GM12864 (cell line): Measurements from ENCODE around the gene RUNDC3A.
"Not testable (repeated sequence)": the region's sequence is repeated elsewhere in the genome, so short reads cannot be mapped to it uniquely, and the experiment has no call there.

Experiments used
- DNase-seq: peaks from one replicate; pipeline ENCODE4 v3.0.0-alpha.2; 2011; ENCODE audit warnings: low read depth
- H3K4me3 ChIP-seq: 2 replicates; pipeline ENCODE4 v1.5.1; 2011; ENCODE audit warnings: mild to moderate bottlenecking, low read depth, low read length, control low read depth
- CTCF ChIP-seq: IDR thresholded peaks from 2 replicates; pipeline ENCODE4 v1.5.1; 2011; ENCODE audit warnings: low read depth, mild to moderate bottlenecking, moderate library complexity, low read length, control low read depth, inconsistent platforms; ENCODE audit errors: missing control alignments

The RUNDC3A gene

GRCh38 chr17:44345454-44346026 is 37.1 kb downstream of the RUNDC3A start:
- TF ChIP-seq CTCF, result peak; percentile 85
- DNase-seq, result no peak
- H3K4me3 ChIP-seq, result peak overlapping the region; percentile 64

GRCh38 chr17:44346064-44346844 is 37.9 kb downstream of the RUNDC3A start:
- DNase-seq, result no peak
- H3K4me3 ChIP-seq, result peak overlapping the region; percentile 64
- no peak for TF ChIP-seq CTCF

GRCh38 chr17:44347206-44348055 is 39.0 kb downstream of the RUNDC3A start:
- H3K4me3 ChIP-seq, result peak overlapping the region; percentile 64; the same call in 1 of the 2 replicates
- not testable (repeated sequence) for DNase-seq

GRCh38 chr17:44348234-44348987 is 40.0 kb downstream of the RUNDC3A start:
- peak; percentile 93 for DNase-seq
- peak overlapping the region; percentile 15 for H3K4me3 ChIP-seq
- TF ChIP-seq CTCF, result no peak

- no peak for TF ChIP-seq CTCF
- peak overlapping the region; percentile 15 for H3K4me3 ChIP-seq
- DNase-seq, result no peak
These were observed 40.6 kb downstream of the RUNDC3A start for GRCh38 chr17:44348988-44349364.

- H3K4me3 ChIP-seq, result peak overlapping the region; percentile 15; the same call in 1 of the 2 replicates
- no peak for TF ChIP-seq CTCF
- no peak for DNase-seq
These were observed 41.2 kb downstream of the RUNDC3A start for GRCh38 chr17:44349553-44350070.
